A549 treated with dexamethasone at 1 μM for 4 hours (cell line): ENCODE results near the gene CTH. TPM values are rescaled to one million over a fixed set of nuclear protein-coding genes. Genes with fewer than 3 reads are reported as not detected.

Experiments used
- total RNA-seq: library from RNA; stranded (reverse); fragments of 200-300 nt; extraction: Qiagen RNA extraction; gene quantifications from 5 replicates; pipeline ENCODE4 v1.2.3, GENCODE V29; 2022

The CTH gene
- total RNA-seq, result 1.1 to 2.0 TPM (median 1.4 TPM) in 5 replicates

GRCh38 chr1:70410604-70411359 lies at the start of gene CTH:
TSS of gene CTH (plus strand) at chr1:70411268. CDS start at chr1:70411416, 148 bp downstream.

Other genes with a start within 250 kb of the CTH start
- gene LRRC40, start 205.7 kb upstream of the CTH start, total RNA-seq, result 8.9 to 11.3 TPM (median 10.2 TPM) in 5 replicates
- 62.0 to 78.8 TPM (median 74.1 TPM) in 5 replicates for gene SRSF11, start 189.9 kb upstream of the CTH start, total RNA-seq
- gene ANKRD13C, start 56.5 kb upstream of the CTH start, total RNA-seq, result 7.1 to 9.5 TPM (median 8.8 TPM) in 5 replicates